GM18873 (cell line): ENCODE data around the gene IL20.

ENCODE experiments used
- ATAC-seq: cut with Tn5 transposase; IDR thresholded peaks from one replicate; pipeline ENCODE4 v1.9.1; 2021; ENCODE audit warnings: mild to moderate bottlenecking, moderate library complexity, moderate number of reproducible peaks; ENCODE audit not compliant: unreplicated experiment, low FRiP score

IL20 gene

GRCh38 chr1:206864939-206865671 is at the start of gene IL20:
Gene IL20 (plus strand): TSS chr1:206865623. CDS start chr1:206865853, 230 bp downstream.
- no peak for ATAC-seq

DNA sequence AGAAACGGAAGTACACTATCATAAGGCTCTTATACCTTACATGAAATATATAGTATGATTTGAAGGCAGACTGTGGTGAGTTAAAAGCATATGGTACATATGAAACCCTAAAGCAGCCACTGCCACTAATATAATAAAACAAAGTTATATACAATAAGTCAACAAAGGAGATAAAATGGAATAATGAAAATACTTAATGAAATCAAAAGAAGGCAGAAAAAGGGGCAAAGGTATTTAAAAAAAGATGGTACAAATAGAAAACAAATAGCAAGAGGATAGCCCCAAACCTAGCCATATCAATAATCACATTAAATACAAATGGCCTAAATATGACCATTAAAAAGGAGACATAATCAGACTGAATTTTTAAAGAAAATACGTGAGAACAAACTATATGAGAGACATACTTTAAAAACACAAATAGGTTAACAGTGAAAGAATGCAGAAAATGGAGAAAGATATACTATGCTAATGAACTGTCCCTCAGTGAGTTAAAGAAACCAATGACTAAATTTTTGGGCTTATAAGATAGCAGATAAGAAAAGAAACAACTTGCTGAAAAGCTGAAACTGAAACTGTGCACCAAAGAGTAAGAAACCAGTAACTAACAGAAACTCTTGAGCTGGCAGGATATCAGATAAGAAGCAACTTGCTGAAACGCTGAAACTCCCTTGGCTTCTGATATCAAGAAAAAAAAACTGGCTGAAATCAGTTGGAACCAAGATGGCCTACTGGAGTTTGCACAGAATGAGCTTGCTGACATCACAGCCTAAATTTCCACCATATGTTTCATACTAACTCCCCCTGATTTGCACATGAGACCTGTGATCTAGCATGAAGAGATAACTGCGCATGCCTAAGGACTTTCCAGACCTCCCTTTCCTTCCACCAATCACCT is 48.8 kb upstream of the IL20 start:
- no peak for ATAC-seq

DNA sequence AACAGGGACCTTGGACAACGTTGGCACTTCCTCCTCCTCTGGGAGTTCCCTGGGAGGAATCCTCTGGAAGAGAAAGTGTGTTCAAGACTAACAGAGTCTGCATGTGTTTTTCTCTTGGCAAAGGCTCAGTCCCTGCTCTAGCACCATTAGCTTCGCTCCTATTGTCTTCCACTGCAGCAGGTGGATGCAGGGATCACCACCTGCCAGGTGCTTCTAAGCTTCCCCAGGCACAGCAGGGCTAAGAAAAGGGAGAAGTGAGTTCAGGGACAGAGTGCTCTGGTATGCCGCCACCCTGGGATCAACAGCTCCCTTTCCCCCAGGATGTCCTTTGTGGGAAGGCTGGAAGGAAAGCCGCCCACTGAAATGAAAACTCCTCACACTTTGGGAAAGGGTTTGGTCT is 43.9 kb upstream of the IL20 start:
- ATAC-seq = no peak

GRCh38 chr1:206823727-206824126 is 41.7 kb upstream of the IL20 start:
- ATAC-seq = no peak

DNA sequence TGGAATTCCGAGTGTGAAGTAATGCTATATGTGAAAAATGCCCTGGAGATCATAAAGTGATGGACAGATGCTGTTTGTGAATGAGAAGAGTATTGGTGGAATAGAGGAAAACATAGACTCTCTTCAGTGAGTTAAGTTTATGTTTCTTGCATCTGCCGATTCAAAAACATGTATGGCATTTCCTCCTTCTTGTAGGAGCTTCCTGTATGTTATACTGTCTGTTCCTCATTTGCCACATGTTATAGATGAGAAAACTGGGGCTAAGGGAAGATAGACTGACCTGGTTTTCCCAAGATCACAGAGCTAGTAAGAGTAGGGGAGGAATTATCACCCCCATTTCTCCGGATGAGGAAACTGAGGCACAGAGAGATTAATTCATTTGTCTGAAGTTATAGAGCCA is 41.1 kb upstream of the IL20 start:
- ATAC-seq = no peak

DNA sequence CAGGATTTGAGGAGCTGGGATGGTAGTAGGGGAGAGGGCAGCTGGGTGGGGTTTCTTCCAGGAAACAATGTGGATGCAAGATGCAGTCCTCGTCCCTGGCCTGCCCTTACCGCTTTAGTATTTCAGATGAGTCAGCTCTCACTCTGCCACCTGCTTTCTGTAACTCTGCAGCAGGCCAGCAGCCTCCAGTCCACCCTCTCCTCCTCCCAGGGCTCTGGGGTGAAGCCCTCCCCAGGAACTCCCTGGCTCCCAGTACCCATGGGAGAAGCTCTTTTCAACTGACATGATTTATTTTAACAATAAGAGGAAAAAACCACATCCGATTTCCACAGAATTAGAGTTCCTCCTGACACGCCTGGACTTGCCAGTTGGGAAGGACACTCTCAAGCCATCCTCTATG is 39.0 kb upstream of the IL20 start:
- no peak for ATAC-seq

DNA sequence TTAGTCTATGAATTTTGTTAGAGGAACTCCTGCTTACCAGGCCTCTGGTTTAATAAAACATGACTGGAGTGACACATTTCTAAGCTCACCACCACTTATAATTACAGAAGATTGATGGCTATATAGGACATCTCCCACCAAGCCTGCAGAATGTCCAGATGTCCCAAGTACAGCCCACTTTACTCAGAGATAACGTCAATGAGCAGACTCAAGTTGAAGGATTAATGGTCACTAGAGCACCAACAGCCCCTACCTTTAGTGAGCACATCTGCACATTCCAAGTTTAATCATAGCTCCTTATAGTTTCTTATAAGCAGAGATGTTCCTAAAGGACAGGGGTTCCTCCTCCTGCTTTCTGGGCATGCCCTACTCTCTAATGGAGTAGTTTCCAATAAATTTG is 37.4 kb upstream of the IL20 start:
- no peak for ATAC-seq

DNA sequence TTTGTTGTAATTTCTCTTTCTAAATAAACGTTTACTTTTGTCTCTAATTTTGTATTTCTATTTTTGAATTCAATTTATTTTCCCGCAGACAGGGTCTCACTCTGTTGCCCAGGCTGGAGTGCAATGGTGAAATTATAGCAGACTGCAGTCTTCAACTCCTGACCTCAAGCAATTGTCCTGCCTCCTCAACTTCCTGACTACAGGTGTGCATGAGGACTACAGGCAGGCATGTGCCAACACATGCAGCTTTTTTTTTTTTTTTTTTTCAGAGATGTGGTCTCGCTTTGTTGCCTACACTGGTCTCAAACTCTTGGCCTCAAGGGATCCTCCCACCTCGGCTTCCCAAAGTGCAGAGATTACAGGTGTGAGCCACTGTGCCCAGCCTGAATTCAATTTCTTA is 36.7 kb upstream of the IL20 start:
- ATAC-seq = no peak

GRCh38 chr1:206829282-206829681 is 36.1 kb upstream of the IL20 start:
- no peak for ATAC-seq

DNA sequence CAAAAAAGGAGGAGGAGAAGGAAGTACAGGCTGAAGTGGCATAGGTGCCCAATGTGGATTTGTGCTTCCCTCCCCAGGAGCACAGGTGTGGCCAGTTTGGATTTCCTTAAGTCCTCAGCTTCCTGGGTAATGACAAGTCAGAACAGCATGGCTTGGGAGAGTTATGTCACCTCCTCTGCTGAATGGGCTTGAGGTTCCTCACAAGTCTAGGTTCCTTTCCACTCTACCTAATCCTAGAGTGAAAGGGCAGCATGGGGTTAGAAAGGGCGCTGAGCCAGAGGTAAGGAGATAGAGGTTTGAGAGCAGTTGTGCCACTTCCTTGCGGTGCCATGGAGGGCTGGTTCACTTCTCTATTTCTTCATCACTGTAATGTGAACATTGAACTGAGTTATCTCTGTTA is 35.5 kb upstream of the IL20 start:
- no peak for ATAC-seq

- ATAC-seq = no peak
These were observed 33.8 kb upstream of the IL20 start for GRCh38 chr1:206831650-206832049.

GRCh38 chr1:206832352-206832880 is 33.0 kb upstream of the IL20 start:
- no peak for ATAC-seq

DNA sequence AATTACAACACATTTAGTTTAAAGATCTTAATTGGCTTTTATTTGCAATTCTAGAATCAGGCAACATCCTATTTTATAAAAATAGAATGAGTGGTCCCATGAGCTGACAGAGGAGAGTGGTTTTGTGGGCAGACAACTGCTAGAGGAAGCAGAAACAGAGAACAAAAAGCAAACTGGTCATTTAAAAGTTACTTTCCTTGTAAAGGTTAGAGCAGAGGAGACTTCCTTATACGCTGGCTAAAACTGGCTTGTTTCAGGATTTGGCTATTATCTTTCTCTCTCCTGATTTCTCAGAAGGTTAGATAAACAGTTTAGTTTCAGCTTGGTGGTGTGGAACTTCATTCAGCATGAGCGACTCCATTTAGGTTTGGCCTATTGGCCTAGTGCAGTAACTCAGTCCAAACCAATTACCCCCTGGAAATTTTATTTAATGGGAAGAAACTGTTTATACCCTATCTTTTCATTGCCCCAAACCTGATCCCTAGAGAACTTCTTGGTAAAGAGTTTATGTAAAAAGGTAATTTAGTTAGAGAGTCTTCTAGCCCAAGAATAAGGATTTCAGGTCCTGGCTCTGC is 32.2 kb upstream of the IL20 start:
- ATAC-seq = no peak

GRCh38 chr1:206833801-206834200 is 31.6 kb upstream of the IL20 start:
- no peak for ATAC-seq

DNA sequence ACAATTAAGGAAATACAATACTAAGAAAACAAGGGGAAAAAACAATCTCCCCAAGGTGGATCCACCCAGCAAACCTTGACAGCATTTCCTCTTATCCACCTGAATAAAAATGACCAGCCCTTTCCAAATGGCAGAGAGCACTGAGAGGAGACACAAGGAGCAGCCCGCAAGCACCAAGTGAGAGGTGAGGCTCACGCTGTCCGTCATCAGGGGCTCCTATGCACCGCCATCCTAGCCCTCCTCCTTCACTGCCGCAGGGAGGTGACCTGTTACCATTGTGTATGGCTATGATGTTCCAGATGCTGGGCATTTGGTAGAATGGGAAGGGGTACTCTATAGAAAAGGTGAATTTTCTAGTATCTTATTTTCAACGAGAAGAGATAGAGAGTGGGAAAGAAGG is 31.2 kb upstream of the IL20 start:
- no peak for ATAC-seq

DNA sequence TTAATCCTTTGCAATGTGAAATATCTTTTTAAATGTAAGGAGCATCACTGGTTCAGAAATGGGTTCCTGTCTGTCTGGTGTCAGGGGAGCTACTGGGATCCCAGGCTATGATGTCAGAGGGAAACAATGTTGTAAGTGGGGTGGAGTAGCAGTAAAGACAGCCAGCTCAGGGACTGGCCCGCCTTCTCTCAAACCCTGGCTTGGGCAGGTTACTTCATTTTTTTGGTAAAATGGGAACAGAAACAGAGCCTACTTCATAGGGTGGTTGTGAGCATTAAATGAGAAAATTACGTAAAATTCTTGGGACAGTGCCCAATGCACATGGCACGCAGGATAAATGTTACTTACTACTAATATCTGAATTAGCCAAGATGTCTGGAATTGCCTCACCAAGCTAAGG is 30.7 kb upstream of the IL20 start:
- ATAC-seq = no peak

DNA sequence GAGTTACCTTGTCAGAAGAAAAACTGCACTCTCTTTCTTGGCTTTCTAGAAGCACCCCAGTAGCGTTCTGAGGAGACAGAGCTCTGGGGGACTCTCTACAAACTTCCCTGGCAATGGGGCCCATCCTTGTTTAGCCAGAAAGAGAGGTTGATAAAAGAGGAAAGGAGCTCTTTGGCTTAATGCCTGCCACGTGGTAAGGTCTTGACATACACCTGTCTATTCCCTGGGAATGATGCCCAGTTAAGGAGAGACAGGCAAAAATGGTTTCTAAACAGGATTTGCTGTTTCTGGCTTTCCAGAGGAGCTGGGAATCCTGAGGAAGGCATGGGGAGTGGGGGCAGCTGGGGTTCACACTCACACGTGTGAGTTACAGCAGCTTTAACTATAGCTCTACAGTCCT is 30.2 kb upstream of the IL20 start:
- ATAC-seq = no peak

- ATAC-seq = no peak
These were observed 29.3 kb upstream of the IL20 start for GRCh38 chr1:206836111-206836510.

DNA sequence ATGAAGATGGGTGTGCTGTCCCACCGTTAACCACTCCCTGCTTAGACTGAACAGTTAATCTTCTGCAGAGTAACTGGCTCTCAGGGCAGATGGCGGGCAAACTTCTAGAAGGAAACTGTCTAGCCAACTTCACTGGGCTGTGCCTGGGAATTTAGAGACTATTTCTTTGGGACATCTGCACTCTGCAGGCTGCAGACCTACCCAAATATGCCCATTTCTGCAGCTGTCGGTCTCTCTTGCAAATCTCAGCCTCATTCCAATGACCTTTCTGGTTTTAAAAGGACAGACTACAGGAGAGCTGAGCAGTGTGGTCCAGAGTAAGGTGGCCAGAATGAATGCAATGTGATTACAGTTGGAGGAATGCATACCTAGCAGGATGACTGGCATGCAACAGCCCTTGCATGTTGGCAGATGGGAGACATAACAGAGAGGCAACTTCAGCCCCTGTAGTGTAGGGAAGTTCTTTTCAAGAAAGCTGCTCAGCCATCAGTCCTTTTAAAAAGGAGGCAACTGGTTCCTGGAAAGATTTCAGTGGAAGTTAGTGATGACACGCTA is 26.3 kb upstream of the IL20 start:
- no peak for ATAC-seq

DNA sequence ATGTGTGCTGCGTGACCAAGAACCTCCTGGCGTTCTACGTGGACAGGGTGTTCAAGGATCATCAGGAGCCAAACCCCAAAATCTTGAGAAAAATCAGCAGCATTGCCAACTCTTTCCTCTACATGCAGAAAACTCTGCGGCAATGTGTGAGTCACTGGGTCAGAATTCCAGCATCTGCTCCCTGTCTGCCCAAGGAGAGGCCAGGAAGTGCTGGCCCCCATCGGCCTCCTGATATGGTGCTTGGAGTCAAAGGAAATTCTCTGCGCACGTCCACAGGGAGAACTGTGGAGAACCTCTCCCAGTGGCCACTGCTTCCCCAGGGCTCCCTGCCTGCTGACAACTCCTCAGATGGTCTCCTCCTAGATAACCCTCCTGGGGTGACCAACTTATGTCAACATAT is 25.6 kb upstream of the IL20 start:
- no peak for ATAC-seq
